Astrocyte of the hippocampus (primary cell): Measurements from ENCODE around the gene EFS.
"Not testable (repeated sequence)": the region's sequence is repeated elsewhere in the genome, so short reads cannot be mapped to it uniquely, and the experiment has no call there.

ENCODE experiments used
- DNase-seq: peaks from one replicate; pipeline ENCODE4 v3.0.0; 2011; ENCODE audit warnings: low read depth, low spot score

EFS gene, protein sequence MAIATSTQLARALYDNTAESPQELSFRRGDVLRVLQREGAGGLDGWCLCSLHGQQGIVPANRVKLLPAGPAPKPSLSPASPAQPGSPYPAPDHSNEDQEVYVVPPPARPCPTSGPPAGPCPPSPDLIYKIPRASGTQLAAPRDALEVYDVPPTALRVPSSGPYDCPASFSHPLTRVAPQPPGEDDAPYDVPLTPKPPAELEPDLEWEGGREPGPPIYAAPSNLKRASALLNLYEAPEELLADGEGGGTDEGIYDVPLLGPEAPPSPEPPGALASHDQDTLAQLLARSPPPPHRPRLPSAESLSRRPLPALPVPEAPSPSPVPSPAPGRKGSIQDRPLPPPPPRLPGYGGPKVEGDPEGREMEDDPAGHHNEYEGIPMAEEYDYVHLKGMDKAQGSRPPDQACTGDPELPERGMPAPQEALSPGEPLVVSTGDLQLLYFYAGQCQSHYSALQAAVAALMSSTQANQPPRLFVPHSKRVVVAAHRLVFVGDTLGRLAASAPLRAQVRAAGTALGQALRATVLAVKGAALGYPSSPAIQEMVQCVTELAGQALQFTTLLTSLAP

DNA sequence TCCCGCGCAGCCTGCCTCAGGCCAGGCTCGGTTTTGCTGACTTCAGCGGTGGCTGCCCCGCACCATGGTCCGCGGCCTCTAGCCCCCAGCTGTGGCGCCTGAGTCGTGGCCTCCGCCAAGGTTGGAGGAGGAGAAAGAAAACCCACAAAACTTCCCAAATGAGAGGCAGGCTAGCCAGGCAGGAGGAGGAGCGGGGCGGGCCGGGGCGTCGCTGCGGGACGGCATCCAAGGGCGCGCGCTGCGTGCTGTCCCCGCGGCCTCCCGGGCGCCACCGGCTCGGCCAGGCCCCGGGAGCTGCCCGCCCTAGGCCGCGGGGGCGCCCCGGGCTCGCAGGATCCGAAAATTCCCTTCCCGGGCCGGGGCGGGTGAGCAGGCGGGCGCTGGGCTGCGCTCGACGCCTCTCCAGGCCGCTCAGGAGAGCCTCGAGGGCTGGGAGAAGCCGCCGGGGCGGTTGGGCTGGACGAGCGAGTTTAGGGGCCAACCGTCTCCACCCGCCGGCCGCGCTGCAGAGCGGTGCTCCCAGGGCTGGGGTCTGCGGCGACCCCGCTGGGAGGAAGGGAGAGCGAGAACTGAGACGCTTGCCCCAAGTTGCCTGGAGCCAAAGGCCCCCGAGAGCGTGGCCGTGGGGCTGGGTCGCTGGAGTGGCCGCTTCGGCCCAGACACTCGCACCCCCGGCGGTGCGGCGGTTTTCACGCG, at the start of gene EFS:
Gene EFS, minus strand, starts transcription at position 137 of the 696 bp plus-strand sequence. CDS start 147 bp downstream, outside the sequence.
- DNase-seq: peak; percentile 68

GRCh38 chr14:23414254-23414653, 49.3 kb upstream of the EFS start:
- no peak for DNase-seq

DNA sequence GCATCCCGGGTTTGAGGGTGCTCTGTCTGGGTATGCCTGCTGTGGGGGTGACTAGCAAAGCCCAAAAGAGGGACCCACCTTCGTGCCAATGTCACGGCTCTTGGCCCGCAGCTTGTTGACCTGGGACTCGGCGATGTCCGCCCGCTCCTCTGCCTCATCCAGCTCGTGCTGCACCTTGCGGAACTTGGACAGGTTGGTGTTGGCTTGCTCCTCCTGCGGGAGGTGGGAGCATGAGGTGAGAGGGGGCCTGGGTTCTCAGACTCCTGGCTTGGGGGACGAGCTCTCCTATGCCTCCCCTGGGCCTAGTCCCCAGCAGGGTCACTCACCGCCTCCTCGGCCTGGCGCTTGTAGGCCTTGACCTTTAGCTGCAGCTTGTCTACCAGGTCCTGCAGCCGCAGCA, 48.7 kb upstream of the EFS start:
- DNase-seq: no peak

DNA sequence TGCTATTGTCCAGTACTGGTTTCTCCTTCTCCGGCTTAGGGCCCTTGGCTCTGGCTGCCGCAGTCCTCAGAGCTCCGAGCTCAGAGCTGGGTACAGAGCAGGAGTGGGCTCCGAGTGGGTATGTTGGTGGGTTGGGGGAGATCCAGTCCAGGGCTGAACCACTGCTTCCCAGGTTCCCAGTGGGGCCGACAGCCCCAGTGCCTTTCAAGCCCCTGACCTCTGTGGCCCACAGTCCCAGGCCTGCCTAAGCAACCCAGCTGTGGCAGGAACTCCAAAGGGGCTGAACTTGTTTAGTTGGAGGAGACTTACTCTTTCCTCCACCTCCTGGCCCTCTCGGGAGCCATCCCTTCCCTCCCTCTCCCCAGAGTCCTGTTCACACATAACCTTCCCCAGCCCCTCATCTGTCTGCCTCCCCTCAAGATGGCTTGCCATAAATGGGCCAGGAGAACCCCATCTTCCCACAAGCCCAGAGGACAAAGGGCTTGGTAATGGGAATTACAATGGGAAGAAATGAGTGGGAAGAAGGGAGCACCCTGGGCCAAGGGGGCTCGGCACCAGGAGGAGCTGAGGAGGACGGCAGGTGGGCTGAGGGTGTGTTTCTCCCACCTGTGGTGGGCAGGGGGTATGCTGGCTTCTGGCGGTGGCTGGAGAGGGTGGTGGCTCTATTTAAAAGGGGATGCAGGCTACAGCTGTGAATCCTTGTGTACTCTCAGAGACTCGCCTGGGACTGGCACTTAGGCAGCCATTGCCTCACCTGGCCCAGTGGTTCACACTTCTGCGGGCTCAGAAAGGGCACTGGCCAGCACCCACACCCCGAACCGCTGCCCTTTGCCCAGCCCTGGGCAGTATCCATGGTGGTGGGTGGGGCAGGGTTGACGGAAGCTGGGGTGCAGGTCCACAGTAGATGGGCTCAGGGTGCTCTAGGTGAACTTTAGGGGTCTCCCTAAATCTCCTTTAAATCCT, 46.9 kb upstream of the EFS start:
- no peak for DNase-seq

DNA sequence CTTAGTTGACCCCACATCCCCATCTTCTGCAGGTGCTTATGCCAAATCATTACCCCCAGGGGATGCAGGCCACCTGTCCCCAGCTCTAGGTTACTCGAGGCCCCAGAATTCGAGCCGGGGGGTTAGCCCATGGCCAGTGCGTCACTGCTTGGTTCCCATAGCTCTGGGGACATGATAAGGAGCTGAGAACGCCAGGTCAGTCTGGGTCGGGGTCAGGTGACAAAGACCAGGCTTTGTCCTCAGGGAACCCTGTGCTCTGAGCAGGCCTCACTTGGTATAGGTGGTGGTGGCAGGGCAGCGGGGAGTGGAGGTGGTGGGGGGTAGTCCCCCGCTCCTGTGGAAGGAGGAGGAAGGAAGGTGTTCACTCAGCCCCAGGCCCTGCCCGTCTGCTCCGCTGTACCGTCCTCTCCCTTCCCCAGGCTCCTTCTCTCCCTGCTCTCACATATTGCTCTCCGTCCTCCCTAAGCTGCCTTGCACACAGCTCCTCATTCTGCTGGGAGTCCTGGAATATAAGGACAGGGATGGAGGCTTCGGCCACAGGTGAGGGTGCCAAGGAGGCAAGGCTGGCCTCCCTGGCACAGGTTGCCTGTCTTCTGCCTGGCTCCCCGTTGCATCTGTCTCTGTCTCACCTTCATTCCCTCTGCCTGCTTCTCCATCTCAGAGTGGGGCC, 45.1 kb upstream of the EFS start:
- no peak for DNase-seq

GRCh38 chr14:23409475-23409874, 44.5 kb upstream of the EFS start:
- no peak for DNase-seq

DNA sequence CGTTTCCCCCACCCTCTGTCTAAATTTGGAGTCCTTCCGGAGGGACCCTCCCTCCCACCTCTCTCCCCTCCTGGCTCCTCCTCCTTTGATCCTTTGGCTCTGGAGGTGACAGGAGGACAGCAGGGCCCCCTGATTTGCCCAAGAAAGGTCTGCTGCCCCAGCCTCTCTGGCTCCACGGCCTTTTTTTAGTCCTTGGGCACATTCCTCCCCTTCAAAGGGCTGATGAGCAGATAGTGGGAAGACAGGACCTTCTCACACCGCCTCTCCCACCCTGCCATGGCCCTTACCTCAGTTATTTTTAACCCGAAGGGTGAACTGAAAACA, 43.3 kb upstream of the EFS start:
- DNase-seq: no peak

- DNase-seq: no peak
Observed at GRCh38 chr14:23407516-23408306, 42.7 kb upstream of the EFS start, which contains the start of gene MYH6. MYH6 (minus strand) TSS chr14:23408273; CDS start chr14:23407223, 1,050 bp downstream.

- no peak for DNase-seq
Observed at GRCh38 chr14:23406725-23407355, 41.9 kb upstream of the EFS start.

DNA sequence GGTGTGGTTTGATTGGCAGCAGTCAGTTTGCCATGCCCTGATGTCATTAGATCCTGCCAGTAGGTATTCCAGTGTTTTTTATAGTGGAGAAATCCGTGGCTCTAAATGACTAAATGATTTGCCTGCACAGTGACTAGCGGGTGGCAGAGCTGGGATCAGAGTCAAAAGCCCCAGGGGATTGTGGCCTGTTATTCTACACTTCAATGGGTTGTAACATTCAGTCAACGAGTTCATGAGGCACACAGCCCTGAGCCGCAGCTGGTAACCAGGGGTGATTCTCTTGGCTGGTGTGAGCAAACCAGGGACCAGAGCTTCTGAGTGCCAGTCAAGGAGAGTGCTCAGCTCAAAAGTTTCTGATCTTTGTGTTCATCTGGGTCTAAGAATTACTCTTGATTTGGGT, 41.3 kb upstream of the EFS start:
- no peak for DNase-seq

DNA sequence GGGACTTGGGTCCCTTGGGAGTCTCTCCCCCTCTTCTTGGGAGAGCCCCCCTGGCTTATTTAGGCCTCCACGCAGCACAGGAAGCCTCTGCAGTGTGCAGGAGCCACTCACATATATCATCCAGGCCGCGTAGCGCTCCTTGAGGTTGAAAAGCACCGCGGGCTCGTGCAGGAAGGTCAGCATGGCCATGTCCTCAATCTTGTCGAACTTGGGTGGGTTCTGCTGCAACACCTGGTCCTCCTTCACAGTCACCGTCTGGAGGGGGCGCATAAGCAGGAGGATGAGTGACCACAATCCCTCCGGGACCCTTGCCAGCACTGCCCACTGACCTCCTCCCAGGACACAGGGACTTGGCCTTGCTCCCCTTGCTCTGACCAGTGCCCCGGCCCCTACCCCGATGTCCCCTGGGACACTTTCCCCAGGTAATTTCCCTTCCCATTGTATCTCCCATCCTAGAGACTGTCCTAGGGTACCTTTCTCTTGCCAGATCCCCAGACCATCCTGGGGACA, 40.6 kb upstream of the EFS start:
- DNase-seq: no peak

GRCh38 chr14:23405096-23405495, 40.1 kb upstream of the EFS start:
- DNase-seq: no peak

DNA sequence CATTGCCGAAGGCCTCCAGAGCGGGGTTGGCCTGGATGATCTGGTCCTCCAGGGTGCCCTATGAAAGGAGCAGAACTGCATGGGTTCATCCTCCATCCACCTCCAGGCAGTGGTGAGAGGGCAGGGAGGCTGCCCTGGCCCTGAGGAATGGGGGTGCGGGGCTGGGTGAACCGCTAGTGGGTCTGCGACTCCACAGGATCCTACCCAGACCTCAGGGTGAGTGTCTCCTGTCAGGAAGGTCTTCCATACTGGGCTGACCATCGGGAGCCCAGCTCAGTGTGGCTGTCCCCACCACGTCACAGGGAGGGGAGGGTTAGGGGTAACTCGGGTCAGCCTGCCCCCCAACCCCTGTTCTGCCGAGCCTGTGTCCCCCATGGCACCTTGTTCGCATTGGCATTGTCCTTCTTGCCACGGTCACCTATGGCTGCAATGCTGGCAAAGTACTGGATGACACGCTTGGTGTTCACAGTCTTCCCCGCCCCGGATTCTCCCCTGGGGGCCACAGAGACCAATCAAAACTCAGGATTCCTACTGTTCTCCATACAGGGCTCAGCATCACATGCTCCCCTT, 39.4 kb upstream of the EFS start:
- no peak for DNase-seq

- DNase-seq: no peak
Observed at GRCh38 chr14:23403908-23404307, 38.9 kb upstream of the EFS start.

DNA sequence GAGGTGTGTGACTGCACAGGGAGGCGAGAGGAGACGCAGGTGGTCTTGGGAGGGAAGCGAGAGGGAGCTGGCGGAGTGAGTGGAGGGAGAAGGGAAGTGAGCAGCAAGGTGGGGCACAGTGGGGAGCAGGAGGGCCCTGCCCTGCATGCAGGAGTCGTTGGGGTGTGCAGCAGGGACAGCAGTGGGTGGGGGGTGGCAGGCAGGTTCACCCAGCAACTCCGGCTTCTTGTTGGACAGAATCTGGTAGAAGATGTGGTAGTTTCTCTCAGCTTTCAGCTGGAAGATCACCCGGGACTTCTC, 38.1 kb upstream of the EFS start:
- no peak for DNase-seq

DNA sequence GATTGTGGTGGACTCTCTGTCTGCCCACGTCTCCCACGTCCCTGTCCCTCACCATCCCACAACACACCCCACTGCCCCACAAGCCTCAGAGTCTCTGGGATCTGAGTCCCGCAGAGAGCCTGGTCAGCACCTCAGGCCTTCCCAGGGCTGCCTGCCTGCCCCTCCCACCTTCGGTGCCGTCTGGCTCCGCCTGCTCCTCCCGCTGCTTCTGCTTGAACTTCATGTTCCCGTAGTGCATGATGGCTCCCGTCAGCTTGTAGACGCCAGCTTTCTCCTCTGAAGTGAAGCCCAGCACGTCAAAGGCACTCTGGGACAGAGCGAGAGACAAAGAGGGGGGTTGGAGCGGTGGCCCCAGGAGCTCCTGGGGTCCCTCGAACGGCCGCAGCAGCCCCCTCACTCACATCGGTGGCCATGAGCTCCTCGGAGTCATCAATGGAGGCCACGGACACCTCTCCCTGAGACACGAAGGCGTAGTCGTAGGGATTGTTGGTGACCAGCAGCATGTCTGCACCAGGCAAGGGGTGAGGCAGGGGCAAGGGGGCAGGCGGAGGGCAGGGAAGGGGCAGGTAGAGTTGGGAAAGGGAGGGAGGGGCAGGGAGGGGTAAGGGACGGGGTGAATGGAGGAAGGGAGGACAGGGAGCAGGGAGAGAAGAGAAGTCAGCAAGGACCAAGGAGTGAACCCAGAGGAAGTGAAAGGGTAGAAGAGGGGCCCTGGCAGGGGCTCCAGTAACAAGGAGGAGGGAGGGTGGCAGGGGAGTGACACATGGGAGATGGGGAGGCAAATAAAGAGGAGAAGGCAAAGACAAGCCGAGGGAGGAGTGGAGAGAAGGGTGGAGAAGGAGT, 37.5 kb upstream of the EFS start:
- DNase-seq: no peak

GRCh38 chr14:23401291-23401690, 36.3 kb upstream of the EFS start:
- DNase-seq: no peak

DNA sequence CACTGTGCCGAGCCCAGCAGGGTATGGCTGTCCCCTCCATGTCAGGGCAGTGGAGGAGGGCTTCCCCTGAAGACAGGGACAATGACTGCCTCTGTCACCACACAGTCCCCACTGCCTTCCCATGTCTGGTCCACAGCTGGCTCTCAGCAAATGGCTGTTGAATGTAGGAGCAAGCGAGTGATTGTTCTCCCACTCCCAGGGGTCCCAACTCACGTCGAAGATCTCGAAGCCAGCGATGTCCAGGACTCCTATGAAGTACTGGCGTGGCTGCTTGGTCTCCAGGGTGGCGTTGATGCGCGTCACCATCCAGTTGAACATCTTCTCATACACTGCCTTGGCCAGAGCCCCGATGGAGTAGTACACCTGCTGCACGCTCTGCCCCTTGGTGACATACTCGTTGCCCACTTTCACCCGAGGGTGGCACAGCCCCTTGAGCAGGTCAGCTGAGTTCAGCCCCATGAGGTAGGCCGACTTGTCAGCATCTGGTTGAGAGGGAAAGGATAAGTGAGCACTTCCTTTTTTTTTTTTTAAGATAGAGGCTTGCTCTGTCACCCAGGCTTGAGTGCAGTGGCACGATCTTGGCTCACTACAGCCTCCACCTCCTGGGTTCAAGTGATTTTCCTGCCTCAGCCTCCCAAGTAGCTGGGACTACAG, 35.7 kb upstream of the EFS start:
- DNase-seq: not testable (repeated sequence)
